Measurements from ENCODE around the gene DUS2. TPM values are rescaled to one million over a fixed set of nuclear protein-coding genes. Genes with fewer than 3 reads are reported as not detected.

The DUS2 gene
- total RNA-seq, 1 experiment from 2014 or later: 27.9 TPM

DNA sequence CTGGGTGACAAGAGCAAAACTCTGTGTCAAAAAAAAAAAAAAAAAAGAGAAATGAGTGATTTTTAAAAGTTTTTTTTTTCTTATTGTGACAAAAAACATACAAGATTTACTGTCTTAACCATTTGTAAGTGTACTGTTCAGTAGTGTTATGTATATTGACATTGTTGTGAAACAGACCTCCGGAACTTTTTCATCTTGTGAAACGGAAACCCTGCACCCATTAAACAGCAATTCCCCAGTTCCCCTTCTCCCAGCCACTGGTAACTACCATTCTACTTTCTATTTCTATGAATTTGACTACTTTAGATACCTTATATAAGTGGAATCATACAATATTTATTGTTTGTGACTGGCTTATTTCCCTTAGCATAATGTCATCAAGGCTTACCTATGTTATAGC lies 18.7 kb downstream of the DUS2 start:
- peaks cover 8% of the 10 kb centered on the region for H3K36me3 Mint-ChIP-seq
- H3K27me3 Mint-ChIP-seq (ENCODE audit: low read depth): no peaks in the 10 kb centered on the region
- no peak for ATAC-seq
- CTCF ChIA-PET: interaction anchor here (1.0 to 2.0 kb wide), 4 partner anchors 43 to 127 kb away, joined by 3 to 29 read pairs (median 14); partner anchors contain the start of gene NFATC3
- POLR2A ChIA-PET: interaction anchor here (0.7 kb wide), 1 partner anchor 1028 kb away, joined by 4 read pairs; no protein-coding TSS in a partner anchor
- no peak overlapping the region for H3K4me3 Mint-ChIP-seq
- TF ChIP-seq JAZF1 (CRISPR knock-in tag; IDR thresholded peaks at IDR 0.05) (no peak), MXD4 (CRISPR knock-in tag; IDR thresholded peaks at IDR 0.05; ENCODE audit: borderline replicate concordance) (no peak), HMGA2 (CRISPR knock-in tag; IDR thresholded peaks at IDR 0.05) (no peak), FOXK1 (CRISPR knock-in tag; IDR thresholded peaks at IDR 0.05) (no peak)
- H3K9me3 Mint-ChIP-seq: no peaks in the 10 kb centered on the region
- H3K27ac Mint-ChIP-seq: no peak overlapping the region
- no peaks in the 10 kb centered on the region for H3K4me1 Mint-ChIP-seq
- DNase-seq (ENCODE audit: low spot score): no peak

DNA sequence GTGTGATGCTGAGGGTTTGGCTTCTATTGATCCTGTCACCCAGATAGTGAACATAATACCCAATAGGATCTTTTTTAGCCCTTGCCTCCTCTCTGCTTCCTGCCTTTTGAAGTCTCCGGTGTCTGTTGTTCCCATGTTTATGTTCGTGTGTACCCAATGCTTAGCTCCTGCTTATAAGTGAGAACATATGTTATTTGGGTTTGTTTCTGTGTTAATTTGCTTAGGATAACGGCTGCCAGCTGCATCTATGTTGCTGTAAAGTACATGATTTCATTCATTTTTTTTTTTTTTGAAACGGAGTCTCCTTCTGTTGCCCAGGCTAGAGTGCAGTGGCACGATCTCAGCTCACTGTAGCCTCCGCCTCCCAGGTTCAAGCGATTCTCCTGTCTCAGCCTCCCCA lies 23.0 kb downstream of the DUS2 start:
- peaks cover 9% of the 10 kb centered on the region for H3K36me3 Mint-ChIP-seq
- H3K27ac Mint-ChIP-seq: no peak overlapping the region
- ChIA-PET POLR2A (interaction anchor here (0.7 kb wide), 2 partner anchors 109 to 192 kb away, joined by 4 read pairs; no protein-coding TSS in a partner anchor), CTCF (no interaction called here)
- DNase-seq (ENCODE audit: low spot score) (no peak), ATAC-seq (no peak)
- H3K9me3 Mint-ChIP-seq: no peaks in the 10 kb centered on the region
- no peak for TF ChIP-seq FOXP1 (CRISPR knock-in tag; IDR thresholded peaks at IDR 0.05; ENCODE audit: borderline replicate concordance)
- TF ChIP-seq JUN (CRISPR knock-in tag; IDR thresholded peaks at IDR 0.05): no peak
- no peak for TF ChIP-seq ZNF317 (CRISPR knock-in tag; IDR thresholded peaks at IDR 0.05; ENCODE audit: borderline replicate concordance, low read depth)
- TF ChIP-seq FOXJ3 (CRISPR knock-in tag; IDR thresholded peaks at IDR 0.05; ENCODE audit: borderline replicate concordance): no peak
- no peaks in the 10 kb centered on the region for H3K4me1 Mint-ChIP-seq
- H3K27me3 Mint-ChIP-seq (ENCODE audit: low read depth): no peaks in the 10 kb centered on the region
- no peak overlapping the region for H3K4me3 Mint-ChIP-seq

DNA sequence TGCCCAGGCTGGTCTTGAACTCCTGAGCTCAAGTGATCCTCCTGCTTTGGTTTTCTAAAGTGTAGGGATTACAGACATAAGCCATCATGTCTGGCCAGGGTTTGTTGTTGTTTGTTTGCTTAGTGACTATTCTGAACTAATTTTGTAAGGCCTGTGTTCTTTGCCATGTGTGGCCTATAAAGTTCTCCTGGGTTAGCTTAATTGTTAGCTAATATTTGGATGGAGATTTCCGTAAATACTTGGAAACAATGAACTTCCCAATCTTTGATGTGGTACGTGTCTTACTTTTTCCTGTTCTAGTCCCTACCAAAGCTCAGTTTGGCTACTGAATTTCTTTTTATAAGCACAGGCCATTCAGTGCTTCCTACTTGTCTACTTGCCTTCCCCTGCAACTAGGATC lies 24.9 kb downstream of the DUS2 start:
- ChIA-PET POLR2A (no interaction called here), CTCF (interaction anchor here (1.0 kb wide), 2 partner anchors 17 to 46 kb away, joined by 3 to 5 read pairs; no protein-coding TSS in a partner anchor)
- H3K36me3 Mint-ChIP-seq: peaks cover 15% of the 10 kb centered on the region
- no peak overlapping the region for H3K27ac Mint-ChIP-seq
- DNase-seq (ENCODE audit: low spot score) (no peak), ATAC-seq (no peak)
- TF ChIP-seq, protein P1, sequence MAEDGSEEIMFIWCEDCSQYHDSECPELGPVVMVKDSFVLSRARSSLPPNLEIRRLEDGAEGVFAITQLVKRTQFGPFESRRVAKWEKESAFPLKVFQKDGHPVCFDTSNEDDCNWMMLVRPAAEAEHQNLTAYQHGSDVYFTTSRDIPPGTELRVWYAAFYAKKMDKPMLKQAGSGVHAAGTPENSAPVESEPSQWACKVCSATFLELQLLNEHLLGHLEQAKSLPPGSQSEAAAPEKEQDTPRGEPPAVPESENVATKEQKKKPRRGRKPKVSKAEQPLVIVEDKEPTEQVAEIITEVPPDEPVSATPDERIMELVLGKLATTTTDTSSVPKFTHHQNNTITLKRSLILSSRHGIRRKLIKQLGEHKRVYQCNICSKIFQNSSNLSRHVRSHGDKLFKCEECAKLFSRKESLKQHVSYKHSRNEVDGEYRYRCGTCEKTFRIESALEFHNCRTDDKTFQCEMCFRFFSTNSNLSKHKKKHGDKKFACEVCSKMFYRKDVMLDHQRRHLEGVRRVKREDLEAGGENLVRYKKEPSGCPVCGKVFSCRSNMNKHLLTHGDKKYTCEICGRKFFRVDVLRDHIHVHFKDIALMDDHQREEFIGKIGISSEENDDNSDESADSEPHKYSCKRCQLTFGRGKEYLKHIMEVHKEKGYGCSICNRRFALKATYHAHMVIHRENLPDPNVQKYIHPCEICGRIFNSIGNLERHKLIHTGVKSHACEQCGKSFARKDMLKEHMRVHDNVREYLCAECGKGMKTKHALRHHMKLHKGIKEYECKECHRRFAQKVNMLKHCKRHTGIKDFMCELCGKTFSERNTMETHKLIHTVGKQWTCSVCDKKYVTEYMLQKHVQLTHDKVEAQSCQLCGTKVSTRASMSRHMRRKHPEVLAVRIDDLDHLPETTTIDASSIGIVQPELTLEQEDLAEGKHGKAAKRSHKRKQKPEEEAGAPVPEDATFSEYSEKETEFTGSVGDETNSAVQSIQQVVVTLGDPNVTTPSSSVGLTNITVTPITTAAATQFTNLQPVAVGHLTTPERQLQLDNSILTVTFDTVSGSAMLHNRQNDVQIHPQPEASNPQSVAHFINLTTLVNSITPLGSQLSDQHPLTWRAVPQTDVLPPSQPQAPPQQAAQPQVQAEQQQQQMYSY (CRISPR knock-in tag; IDR thresholded peaks at IDR 0.05): no peak
- TF ChIP-seq NFYB (CRISPR knock-in tag; conservative IDR thresholded peaks at IDR 0.05; ENCODE audit: low read depth) (no peak), ETV6 (CRISPR knock-in tag; IDR thresholded peaks at IDR 0.05) (no peak), RORB (CRISPR knock-in tag; IDR thresholded peaks at IDR 0.05) (no peak), KAT7 (CRISPR knock-in tag; IDR thresholded peaks at IDR 0.05; ENCODE audit: borderline replicate concordance) (no peak), HMGA2 (CRISPR knock-in tag; IDR thresholded peaks at IDR 0.05) (no peak)
- TF ChIP-seq, protein P2, sequence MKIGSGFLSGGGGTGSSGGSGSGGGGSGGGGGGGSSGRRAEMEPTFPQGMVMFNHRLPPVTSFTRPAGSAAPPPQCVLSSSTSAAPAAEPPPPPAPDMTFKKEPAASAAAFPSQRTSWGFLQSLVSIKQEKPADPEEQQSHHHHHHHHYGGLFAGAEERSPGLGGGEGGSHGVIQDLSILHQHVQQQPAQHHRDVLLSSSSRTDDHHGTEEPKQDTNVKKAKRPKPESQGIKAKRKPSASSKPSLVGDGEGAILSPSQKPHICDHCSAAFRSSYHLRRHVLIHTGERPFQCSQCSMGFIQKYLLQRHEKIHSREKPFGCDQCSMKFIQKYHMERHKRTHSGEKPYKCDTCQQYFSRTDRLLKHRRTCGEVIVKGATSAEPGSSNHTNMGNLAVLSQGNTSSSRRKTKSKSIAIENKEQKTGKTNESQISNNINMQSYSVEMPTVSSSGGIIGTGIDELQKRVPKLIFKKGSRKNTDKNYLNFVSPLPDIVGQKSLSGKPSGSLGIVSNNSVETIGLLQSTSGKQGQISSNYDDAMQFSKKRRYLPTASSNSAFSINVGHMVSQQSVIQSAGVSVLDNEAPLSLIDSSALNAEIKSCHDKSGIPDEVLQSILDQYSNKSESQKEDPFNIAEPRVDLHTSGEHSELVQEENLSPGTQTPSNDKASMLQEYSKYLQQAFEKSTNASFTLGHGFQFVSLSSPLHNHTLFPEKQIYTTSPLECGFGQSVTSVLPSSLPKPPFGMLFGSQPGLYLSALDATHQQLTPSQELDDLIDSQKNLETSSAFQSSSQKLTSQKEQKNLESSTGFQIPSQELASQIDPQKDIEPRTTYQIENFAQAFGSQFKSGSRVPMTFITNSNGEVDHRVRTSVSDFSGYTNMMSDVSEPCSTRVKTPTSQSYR (CRISPR knock-in tag; IDR thresholded peaks at IDR 0.05): no peak
- H3K4me1 Mint-ChIP-seq: no peaks in the 10 kb centered on the region
- H3K27me3 Mint-ChIP-seq (ENCODE audit: low read depth): no peaks in the 10 kb centered on the region
- H3K4me3 Mint-ChIP-seq: no peak overlapping the region
- no peaks in the 10 kb centered on the region for H3K9me3 Mint-ChIP-seq

DNA sequence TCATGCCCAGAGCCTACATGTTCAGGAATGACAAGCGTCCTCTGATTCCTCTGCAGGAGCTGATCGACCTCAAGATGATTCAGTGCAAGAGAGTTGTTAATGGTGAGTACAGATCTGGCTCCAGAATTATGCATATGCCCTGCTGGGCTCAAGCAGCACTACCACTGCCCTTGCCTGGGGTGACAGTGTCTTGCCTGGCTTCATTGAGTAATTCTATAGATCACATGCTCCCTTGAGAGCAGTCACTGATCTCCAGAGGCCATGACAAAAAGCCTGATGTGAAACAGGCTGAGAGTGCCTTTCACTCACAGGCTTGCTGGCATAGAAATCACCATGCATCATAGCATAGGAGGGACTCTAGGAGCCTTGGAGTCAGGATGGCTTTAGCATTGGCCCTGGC lies 26.4 kb downstream of the DUS2 start:
- no peaks in the 10 kb centered on the region for H3K9me3 Mint-ChIP-seq
- no peak overlapping the region for H3K4me3 Mint-ChIP-seq
- H3K27ac Mint-ChIP-seq: no peak overlapping the region
- no peaks in the 10 kb centered on the region for H3K4me1 Mint-ChIP-seq
- H3K27me3 Mint-ChIP-seq (ENCODE audit: low read depth): no peaks in the 10 kb centered on the region
- ChIA-PET POLR2A (no interaction called here), CTCF (no interaction called here)
- H3K36me3 Mint-ChIP-seq: peaks cover 25% of the 10 kb centered on the region
- DNase-seq (ENCODE audit: low spot score): no peak
- no peak for ATAC-seq
- TF ChIP-seq, protein P3, sequence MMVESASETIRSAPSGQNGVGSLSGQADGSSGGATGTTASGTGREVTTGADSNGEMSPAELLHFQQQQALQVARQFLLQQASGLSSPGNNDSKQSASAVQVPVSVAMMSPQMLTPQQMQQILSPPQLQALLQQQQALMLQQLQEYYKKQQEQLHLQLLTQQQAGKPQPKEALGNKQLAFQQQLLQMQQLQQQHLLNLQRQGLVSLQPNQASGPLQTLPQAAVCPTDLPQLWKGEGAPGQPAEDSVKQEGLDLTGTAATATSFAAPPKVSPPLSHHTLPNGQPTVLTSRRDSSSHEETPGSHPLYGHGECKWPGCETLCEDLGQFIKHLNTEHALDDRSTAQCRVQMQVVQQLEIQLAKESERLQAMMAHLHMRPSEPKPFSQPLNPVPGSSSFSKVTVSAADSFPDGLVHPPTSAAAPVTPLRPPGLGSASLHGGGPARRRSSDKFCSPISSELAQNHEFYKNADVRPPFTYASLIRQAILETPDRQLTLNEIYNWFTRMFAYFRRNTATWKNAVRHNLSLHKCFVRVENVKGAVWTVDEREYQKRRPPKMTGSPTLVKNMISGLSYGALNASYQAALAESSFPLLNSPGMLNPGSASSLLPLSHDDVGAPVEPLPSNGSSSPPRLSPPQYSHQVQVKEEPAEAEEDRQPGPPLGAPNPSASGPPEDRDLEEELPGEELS (CRISPR knock-in tag; IDR thresholded peaks at IDR 0.05): no peak
- TF ChIP-seq, protein P4, sequence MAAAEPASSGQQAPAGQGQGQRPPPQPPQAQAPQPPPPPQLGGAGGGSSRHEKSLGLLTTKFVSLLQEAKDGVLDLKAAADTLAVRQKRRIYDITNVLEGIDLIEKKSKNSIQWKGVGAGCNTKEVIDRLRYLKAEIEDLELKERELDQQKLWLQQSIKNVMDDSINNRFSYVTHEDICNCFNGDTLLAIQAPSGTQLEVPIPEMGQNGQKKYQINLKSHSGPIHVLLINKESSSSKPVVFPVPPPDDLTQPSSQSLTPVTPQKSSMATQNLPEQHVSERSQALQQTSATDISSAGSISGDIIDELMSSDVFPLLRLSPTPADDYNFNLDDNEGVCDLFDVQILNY (CRISPR knock-in tag; IDR thresholded peaks at IDR 0.05): no peak
- TF ChIP-seq SMAD4 (CRISPR knock-in tag; IDR thresholded peaks at IDR 0.05) (no peak), NR1H2 (CRISPR knock-in tag; IDR thresholded peaks at IDR 0.05) (no peak), SMAD3 (CRISPR knock-in tag; IDR thresholded peaks at IDR 0.05; ENCODE audit: borderline replicate concordance) (no peak), TP53 (CRISPR knock-in tag; IDR thresholded peaks at IDR 0.05) (no peak), RORB (CRISPR knock-in tag; IDR thresholded peaks at IDR 0.05) (no peak)
- TF ChIP-seq, protein P5, sequence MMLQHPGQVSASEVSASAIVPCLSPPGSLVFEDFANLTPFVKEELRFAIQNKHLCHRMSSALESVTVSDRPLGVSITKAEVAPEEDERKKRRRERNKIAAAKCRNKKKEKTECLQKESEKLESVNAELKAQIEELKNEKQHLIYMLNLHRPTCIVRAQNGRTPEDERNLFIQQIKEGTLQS (CRISPR knock-in tag; conservative IDR thresholded peaks at IDR 0.05): no peak
